Panc1 (cell line): ENCODE results near the gene MAPK7.

Source experiments
- CTCF ChIP-seq: fragments of 450-650 bp; IDR thresholded peaks from 2 replicates; pipeline ENCODE4 v1.5.1; 2017; ENCODE audit warnings: mild to moderate bottlenecking
- POLR2AphosphoS5 ChIP-seq: IDR thresholded peaks from 2 replicates; pipeline ENCODE4 v1.6.1; 2012; ENCODE audit warnings: mild to moderate bottlenecking, low read depth, low read length, moderate library complexity

GRCh38 chr17:19331134-19331533, 47.2 kb upstream of the MAPK7 start:
- TF ChIP-seq CTCF (no peak), POLR2AphosphoS5 (no peak)
